ENCODE results near the gene TOMT. TPM values are rescaled to one million over a fixed set of nuclear protein-coding genes. Genes with fewer than 3 reads are reported as not detected.
"Not testable (repeated sequence)": the region's sequence is repeated elsewhere in the genome, so short reads cannot be mapped to it uniquely, and the experiment has no call there.

Gene TOMT
- total RNA-seq, 4 donors from 2014 or later, result not detected

DNA sequence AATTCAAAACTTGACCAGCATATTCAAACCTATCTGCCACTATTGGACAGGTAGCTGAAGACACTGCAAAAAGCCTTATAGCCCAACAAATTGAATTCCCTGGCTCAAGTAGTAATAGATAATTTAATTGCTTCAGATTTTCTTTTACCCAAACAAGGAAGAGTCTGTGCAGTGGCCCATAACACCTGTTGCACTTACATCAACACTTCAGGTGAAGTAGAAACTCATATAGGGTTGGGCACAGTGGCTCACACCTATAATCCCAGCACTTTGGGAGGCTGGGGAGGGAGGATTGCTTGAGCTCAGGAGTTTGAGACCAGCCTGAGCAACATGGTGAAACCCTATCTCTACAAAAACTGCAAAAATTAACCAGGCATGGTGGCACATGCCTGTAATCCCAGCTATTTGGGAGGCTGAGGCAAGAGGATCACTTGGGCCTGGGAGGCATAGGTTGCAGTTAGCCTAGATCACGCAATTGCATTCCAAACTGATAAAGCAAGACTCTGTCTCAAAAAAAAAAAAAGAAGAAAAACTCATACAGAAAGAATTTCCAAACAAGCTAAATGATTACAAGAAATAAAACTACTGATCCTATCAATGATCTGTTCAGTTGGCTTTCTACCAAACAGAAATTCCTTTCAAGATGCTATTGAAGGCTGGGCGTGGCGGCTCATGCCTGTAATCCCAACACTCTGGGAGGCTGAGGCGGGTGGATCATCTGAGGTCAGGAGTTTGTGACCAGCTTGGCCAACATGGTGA, 39.3 kb downstream of the TOMT start:
- TF ChIP-seq, protein P1, sequence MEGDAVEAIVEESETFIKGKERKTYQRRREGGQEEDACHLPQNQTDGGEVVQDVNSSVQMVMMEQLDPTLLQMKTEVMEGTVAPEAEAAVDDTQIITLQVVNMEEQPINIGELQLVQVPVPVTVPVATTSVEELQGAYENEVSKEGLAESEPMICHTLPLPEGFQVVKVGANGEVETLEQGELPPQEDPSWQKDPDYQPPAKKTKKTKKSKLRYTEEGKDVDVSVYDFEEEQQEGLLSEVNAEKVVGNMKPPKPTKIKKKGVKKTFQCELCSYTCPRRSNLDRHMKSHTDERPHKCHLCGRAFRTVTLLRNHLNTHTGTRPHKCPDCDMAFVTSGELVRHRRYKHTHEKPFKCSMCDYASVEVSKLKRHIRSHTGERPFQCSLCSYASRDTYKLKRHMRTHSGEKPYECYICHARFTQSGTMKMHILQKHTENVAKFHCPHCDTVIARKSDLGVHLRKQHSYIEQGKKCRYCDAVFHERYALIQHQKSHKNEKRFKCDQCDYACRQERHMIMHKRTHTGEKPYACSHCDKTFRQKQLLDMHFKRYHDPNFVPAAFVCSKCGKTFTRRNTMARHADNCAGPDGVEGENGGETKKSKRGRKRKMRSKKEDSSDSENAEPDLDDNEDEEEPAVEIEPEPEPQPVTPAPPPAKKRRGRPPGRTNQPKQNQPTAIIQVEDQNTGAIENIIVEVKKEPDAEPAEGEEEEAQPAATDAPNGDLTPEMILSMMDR (IDR thresholded peaks at IDR 0.05 in 4 of 5, conservative IDR thresholded peaks at IDR 0.05 in 1 of 5), result no peak
- TF ChIP-seq POLR2A (IDR thresholded peaks at IDR 0.05), result no peak
- Histone ChIP-seq H3K4me3 (no peak overlapping the region), H3K27me3 (no peaks in the 10 kb centered on the region), H3K4me1 (no peaks in the 10 kb centered on the region), H3K9me3 (no peaks in the 10 kb centered on the region), H3K36me3 (no peaks in the 10 kb centered on the region), H3K27ac (no peak overlapping the region)
- no peak for DNase-seq
- in situ Hi-C loops (cut with MboI; ENCODE audit: low sequenced_read_pairs in 4 of 4), result no loop called here
- no peak for ATAC-seq
- intact Hi-C loops (cut with DNase I; ENCODE audit: low total_unique reads), result loop anchor here (1.0 to 2.0 kb wide), 2 partner anchors 120 to 166 kb away; no protein-coding TSS in a partner anchor

DNA sequence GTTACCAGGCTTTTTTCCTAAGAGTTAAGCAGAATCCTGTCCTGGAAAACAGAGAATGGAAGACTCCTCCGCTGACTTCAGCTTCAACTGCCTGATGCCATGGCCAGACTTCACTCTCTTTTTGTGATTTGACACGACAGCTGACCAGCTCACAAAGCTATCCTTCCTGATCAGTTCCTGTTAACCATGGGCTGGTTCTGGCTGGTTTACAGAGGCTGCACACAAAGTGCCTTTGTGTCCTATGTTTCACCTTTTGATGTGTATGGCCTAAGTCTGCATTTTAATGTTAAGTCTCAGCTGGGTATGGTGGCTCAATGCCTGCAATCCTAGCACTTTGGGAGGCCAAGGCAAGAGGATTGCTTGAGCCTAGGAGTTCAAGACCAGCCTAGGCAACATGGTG, 40.9 kb downstream of the TOMT start:
- Histone ChIP-seq H3K36me3 (no peaks in the 10 kb centered on the region), H3K9me3 (no peaks in the 10 kb centered on the region), H3K4me1 (no peaks in the 10 kb centered on the region), H3K27me3 (no peaks in the 10 kb centered on the region), H3K27ac (no peak overlapping the region), H3K4me3 (no peak overlapping the region)
- in situ Hi-C loops (cut with MboI; ENCODE audit: low sequenced_read_pairs in 4 of 4) (no loop called here), intact Hi-C loops (cut with DNase I; ENCODE audit: low total_unique reads) (no loop called here)
- no peak for DNase-seq
- TF ChIP-seq, protein P1 (IDR thresholded peaks at IDR 0.05 in 4 of 5, conservative IDR thresholded peaks at IDR 0.05 in 1 of 5), result no peak
- TF ChIP-seq POLR2A (IDR thresholded peaks at IDR 0.05), result no peak
- no peak for ATAC-seq

GRCh38 chr11:72150882-72151281, 45.2 kb downstream of the TOMT start:
- intact Hi-C loops (cut with DNase I; ENCODE audit: low total_unique reads), result no loop called here
- no peaks in the 10 kb centered on the region for H3K27me3 ChIP-seq
- in situ Hi-C loops (cut with MboI; ENCODE audit: low sequenced_read_pairs in 4 of 4), result no loop called here
- no peak overlapping the region for H3K27ac ChIP-seq
- no peaks in the 10 kb centered on the region for H3K4me1 ChIP-seq
- H3K36me3 ChIP-seq, result no peaks in the 10 kb centered on the region
- H3K9me3 ChIP-seq, result no peaks in the 10 kb centered on the region
- ATAC-seq (no peak), DNase-seq (no peak)
- TF ChIP-seq, protein P1 (IDR thresholded peaks at IDR 0.05 in 4 of 5, conservative IDR thresholded peaks at IDR 0.05 in 1 of 5), result no peak
- TF ChIP-seq POLR2A (IDR thresholded peaks at IDR 0.05), result no peak
- no peak overlapping the region for H3K4me3 ChIP-seq

GRCh38 chr11:72153874-72154273, 48.1 kb downstream of the TOMT start:
- ATAC-seq; intact Hi-C loops (cut with DNase I; ENCODE audit: low total_unique reads); H3K9me3 ChIP-seq; H3K4me3 ChIP-seq; H3K27me3 ChIP-seq; H3K27ac ChIP-seq; H3K4me1 ChIP-seq; in situ Hi-C loops (cut with MboI; ENCODE audit: low sequenced_read_pairs in 4 of 4); H3K36me3 ChIP-seq; DNase-seq: not testable (repeated sequence)

GRCh38 chr11:72154816-72155215, 49.1 kb downstream of the TOMT start:
- TF ChIP-seq, protein P1 (IDR thresholded peaks at IDR 0.05 in 4 of 5, conservative IDR thresholded peaks at IDR 0.05 in 1 of 5), result no peak
- TF ChIP-seq POLR2A (IDR thresholded peaks at IDR 0.05), result no peak
- in situ Hi-C loops (cut with MboI; ENCODE audit: low sequenced_read_pairs in 4 of 4), result no loop called here
- H3K4me1 ChIP-seq, result no peaks in the 10 kb centered on the region
- ATAC-seq (no peak), DNase-seq (no peak)
- no peak overlapping the region for H3K4me3 ChIP-seq
- intact Hi-C loops (cut with DNase I; ENCODE audit: low total_unique reads), result no loop called here
- H3K27me3 ChIP-seq, result no peaks in the 10 kb centered on the region
- no peaks in the 10 kb centered on the region for H3K36me3 ChIP-seq
- no peaks in the 10 kb centered on the region for H3K9me3 ChIP-seq
- no peak overlapping the region for H3K27ac ChIP-seq

All from gastrocnemius medialis (tissue), 4 donors.